HepG2 (cell line): ENCODE measurements around the gene IP6K1. TPM values are rescaled to one million over a fixed set of nuclear protein-coding genes. Genes with fewer than 3 reads are reported as not detected.

Experiments
- ATAC-seq: fragments of 200-7000 bp; cut with Tn5 transposase; 3 replicates; pipeline ENCODE4 v1.9.1; 2020; ENCODE audit warnings: mild to moderate bottlenecking, moderate library complexity
- BruUV-seq: library from RNA; stranded (reverse); fragments of 400-500 nt; replicated peaks from 2 replicates; lab custom pipeline; 2021; lab: Mats Ljungman, UMichigan
- CTCF ChIA-PET: fragments of 300-600 bp; formaldehyde crosslinking; extraction: SDS; loops from one replicate; lab custom pipeline; 2021; ENCODE audit warnings: low total read pairs, inconsistent platforms, low intra/inter-chr PET ratio; lab: Yijun Ruan, JAX
- POLR2A ChIA-PET: fragments of 350-600 bp; sonication (Branson Sonifier 250); formaldehyde crosslinking; loops from one replicate; lab custom pipeline; 2020; ENCODE audit warnings: antibody characterized with exemption, inconsistent platforms; lab: Yijun Ruan, JAX
- DNase-seq: peaks from one replicate; pipeline ENCODE4 v3.0.0-alpha.2; 2015; ENCODE audit warnings: low spot score
- FAIRE-seq: peaks from 3 replicates; lab custom pipeline; 2011; peaks lifted over from hg19 to GRCh38; lab: Jason Lieb, UNC
- H2AFZ ChIP-seq: one replicate; pipeline ENCODE4 v1.6.1; 2011; ENCODE audit warnings: low read length, inconsistent platforms
- H3K27ac ChIP-seq: fragments of 300-600 bp; 3 replicates; pipeline ENCODE4 v1.8.0; 2011; ENCODE audit warnings: mixed run types, mild to moderate bottlenecking, mixed read lengths, low read length, inconsistent platforms; ENCODE audit not compliant: insufficient read depth; ENCODE audit errors: extremely low read length
- H3K27me3 ChIP-seq, 2 experiments: fragments of 200-600 bp in 1 of 2; 2 replicates in 1 of 2; 3 replicates in 1 of 2; pipeline versions ENCODE4 v1.6.0 to v1.8.0; 2011; ENCODE audit warnings: low read length in 2 of 2, mild to moderate bottlenecking in 2 of 2, moderate library complexity in 2 of 2, inconsistent platforms in 1 of 2; ENCODE audit not compliant: insufficient read depth in 2 of 2, control insufficient read depth in 1 of 2
- H3K36me3 ChIP-seq, 2 experiments: fragments of 200-600 bp in 1 of 2; replicated peaks in 1 of 2; 2 replicates in 1 of 2; 3 replicates in 1 of 2; pipeline versions ENCODE4 v1.5.1 to v1.8.0; 2011; ENCODE audit warnings: low read length in 2 of 2, inconsistent platforms in 1 of 2; ENCODE audit not compliant: insufficient read depth in 2 of 2, control insufficient read depth in 1 of 2
- H3K4me1 ChIP-seq: 2 replicates; pipeline ENCODE4 v1.5.1; 2012; ENCODE audit warnings: low read length, inconsistent platforms; ENCODE audit not compliant: insufficient read depth
- H3K4me2 ChIP-seq: 2 replicates; pipeline ENCODE4 v1.6.0; 2011; ENCODE audit warnings: low read depth, low read length, inconsistent platforms
- H3K4me3 ChIP-seq, 3 experiments: fragments of 200-600 bp in 1 of 3; sonication (generic), shearing (Covaris generic) in 1 of 3; replicated peaks in 1 of 3; 2 replicates each; pipeline ENCODE4 v1.5.1; 2011 to 2016; ENCODE audit warnings: low read length in 3 of 3, inconsistent platforms in 2 of 3, low read depth in 2 of 3, mild to moderate bottlenecking in 2 of 3, control low read depth in 1 of 3, mixed read lengths in 1 of 3; ENCODE audit not compliant: insufficient read depth in 1 of 3
- H3K79me2 ChIP-seq: one replicate; pipeline ENCODE4 v1.6.1; 2011; ENCODE audit warnings: low read length, inconsistent platforms; ENCODE audit not compliant: insufficient read depth
- H3K9ac ChIP-seq: 2 replicates; pipeline ENCODE4 v1.6.0; 2011; ENCODE audit warnings: mild to moderate bottlenecking, low read depth, low read length, inconsistent platforms; ENCODE audit not compliant: insufficient read depth
- H3K9me3 ChIP-seq: 2 replicates; pipeline ENCODE4 v1.5.1; 2012; ENCODE audit warnings: mild to moderate bottlenecking, low read length
- H4K20me1 ChIP-seq: 2 replicates; pipeline ENCODE4 v1.6.0; 2011; ENCODE audit warnings: inconsistent platforms, mild to moderate bottlenecking, low read length, moderate library complexity; ENCODE audit not compliant: insufficient read depth
- CCAR2 ChIP-seq: fragments of 200-400 bp; formaldehyde crosslinking; optimal IDR thresholded peaks from 2 replicates; pipeline ENCODE3; 2018; ENCODE audit warnings: low read depth, mild to moderate bottlenecking, low read length, moderate library complexity
- FOXC1 ChIP-seq: sonication (generic); formaldehyde crosslinking; IDR thresholded peaks from 2 replicates; pipeline ENCODE4 v1.8.0; 2022; ENCODE audit warnings: mild to moderate bottlenecking, missing genetic modification reagents, borderline replicate concordance
- GMEB2 ChIP-seq: IDR thresholded peaks from 2 replicates; pipeline ENCODE4 v1.6.1; 2016; ENCODE audit warnings: missing biosample characterization, missing genetic modification reagents, low read depth
- HNRNPL ChIP-seq: fragments of 200-400 bp; formaldehyde crosslinking; IDR thresholded peaks from 2 replicates; pipeline ENCODE4 v1.6.1; 2017; ENCODE audit warnings: mild to moderate bottlenecking, low read depth, low read length
- PITX1 ChIP-seq: sonication (generic); formaldehyde crosslinking; IDR thresholded peaks from 2 replicates; pipeline ENCODE4 v1.5.1; 2020; ENCODE audit warnings: mild to moderate bottlenecking, missing genetic modification reagents
- POGK ChIP-seq: sonication (generic); formaldehyde crosslinking; conservative IDR thresholded peaks from 2 replicates; pipeline ENCODE4 v1.8.0; 2022; ENCODE audit warnings: mild to moderate bottlenecking, moderate library complexity, missing genetic modification reagents
- SAFB2 ChIP-seq: sonication (generic); formaldehyde crosslinking; IDR thresholded peaks from 2 replicates; pipeline ENCODE4 v1.5.1; 2020; ENCODE audit warnings: missing genetic modification reagents, low read depth, mild to moderate bottlenecking, borderline replicate concordance
- ZBED4 ChIP-seq: sonication (generic); formaldehyde crosslinking; IDR thresholded peaks from 2 replicates; pipeline ENCODE4 v1.4.0; 2020; ENCODE audit warnings: missing genetic modification reagents, borderline replicate concordance
- ZBTB10 ChIP-seq: sonication (generic); formaldehyde crosslinking; IDR thresholded peaks from 2 replicates; pipeline ENCODE4 v1.4.0; 2020; ENCODE audit warnings: missing genetic modification reagents, borderline replicate concordance
- ZNF121 ChIP-seq: sonication (generic); formaldehyde crosslinking; IDR thresholded peaks from 2 replicates; pipeline ENCODE4 v1.5.0; 2020; ENCODE audit warnings: mild to moderate bottlenecking, missing genetic modification reagents
- ZNF260 ChIP-seq: sonication (generic); formaldehyde crosslinking; IDR thresholded peaks from 2 replicates; pipeline ENCODE4 v1.4.0; 2020; ENCODE audit warnings: missing genetic modification reagents, low read depth, mild to moderate bottlenecking, borderline replicate concordance
- ZNF44 ChIP-seq: sonication (generic); formaldehyde crosslinking; IDR thresholded peaks from 2 replicates; pipeline ENCODE4 v1.5.1; 2020; ENCODE audit warnings: mild to moderate bottlenecking, missing genetic modification reagents
- ZNF616 ChIP-seq: sonication (generic); formaldehyde crosslinking; IDR thresholded peaks from 2 replicates; pipeline ENCODE4 v1.5.0; 2020; ENCODE audit warnings: low read depth, mild to moderate bottlenecking, missing genetic modification reagents
- WGBS: methylation state at CpG from one replicate; pipeline ENCODE4 v1.1.6; 2017; ENCODE audit warnings: low lambda C conversion rate; 5-methylcytosine and 5-hydroxymethylcytosine counted together
- in situ Hi-C: cut with HindIII; loops from 2 replicates; pipeline ENCODE4 v1.10.0; 2017; ENCODE audit warnings: low pct_unique_long_range_greater_than_20kb; ENCODE audit not compliant: extremely low pct_ligation_motif_present
- intact Hi-C: fragments of 100-400 bp; cut with micrococcal nuclease; formaldehyde crosslinking; loops from one replicate; pipeline ENCODE4 v1.10.0; 2022; ENCODE audit not compliant: unreplicated experiment
- polyA plus RNA-seq, 8 experiments: library from polyadenylated mRNA; depleted of rRNA in 3 of 8; stranded (reverse) in 7 of 8; unstranded in 1 of 8; fragments of >200 nt; fragmentation: Illumina TruSeq in 4 of 8; extraction: Trizol in 4 of 8; gene quantifications; 2 replicates each; pipeline versions ENCODE4 v1.2.1 to v1.2.3, GENCODE V29; 2011 to 2016; ENCODE audit warnings: low read depth in 4 of 8, missing spikeins in 1 of 8, mixed read lengths in 1 of 8; ENCODE audit not compliant: insufficient read depth in 1 of 8
- total RNA-seq, 5 experiments: library from RNA; depleted of rRNA; stranded (reverse); fragments of >200 nt; fragmentation: Illumina TruSeq; extraction: Trizol; gene quantifications; 2 replicates each; pipeline ENCODE4 v1.2.3, GENCODE V29; 2016; ENCODE audit warnings: low read depth in 1 of 5

Gene IP6K1
- total and polyA plus RNA-seq, 2 of the 13 experiments (the other 11 are each of a cell fraction or from before 2014, with no cell fraction given): 17.7 to 29.7 TPM

GRCh38 chr3:49807431-49808114 is 21.2 kb upstream of the IP6K1 start:
- CTCF ChIA-PET: no interaction called here
- no peak overlapping the region for H2AFZ ChIP-seq
- in situ Hi-C loops: loop anchor here (5.0 to 10.0 kb wide), 2 partner anchors 35 to 97 kb away; partner anchors contain the start of gene MST1R
- intact Hi-C loops: no loop called here
- no peak overlapping the region for H3K4me2 ChIP-seq
- POLR2A ChIA-PET: interaction anchor here (0.9 to 1.1 kb wide), 2 partner anchors 21 to 84 kb away, joined by 3 read pairs; partner anchors contain the start of genes GMPPB and IP6K1
- no peak overlapping the region for H3K27ac ChIP-seq
- H3K27me3 ChIP-seq: peaks cover 0 to 12% of the 10 kb centered on the region in 2 experiments; a peak in 3 of 5 replicates
- no TSS peak for BruUV-seq
- H3K4me1 ChIP-seq: peaks cover 53% of the 10 kb centered on the region
- no peak for DNase-seq
- no peaks in the 10 kb centered on the region for H3K79me2 ChIP-seq
- no peaks in the 10 kb centered on the region for H4K20me1 ChIP-seq
- H3K9me3 ChIP-seq: no peaks in the 10 kb centered on the region
- TF ChIP-seq ZNF260 (CRISPR knock-in tag) (no peak), HNRNPL (no peak), ZNF44 (CRISPR knock-in tag) (no peak), ZBTB10 (no peak), GMEB2 (CRISPR knock-in tag) (no peak), ZNF616 (CRISPR knock-in tag) (no peak), ZNF121 (CRISPR knock-in tag) (no peak), FOXC1 (CRISPR knock-in tag) (no peak), PITX1 (no peak), SAFB2 (CRISPR knock-in tag) (no peak), ZBED4 (no peak), CCAR2 (no peak), POGK (CRISPR knock-in tag) (no peak)
- no peak for FAIRE-seq
- no peak for ATAC-seq
- H3K9ac ChIP-seq: no peak overlapping the region
- H3K36me3 ChIP-seq: no peaks in the 10 kb centered on the region; a peak in 1 of 5 replicates
- no peak overlapping the region for H3K4me3 ChIP-seq
- WGBS: 76% methylated on average over 5 of the region's 13 CpGs
